NCI-H2196 treated with DMSO at 0.1 percent for 48 hours (cell line): ENCODE measurements around the gene GPR55.
A peak's percentile ranks its signal among the peaks of the same experiment; 100 is the strongest.

Source experiments
- DNase-seq: peaks from one replicate; lab custom pipeline; 2025; ENCODE audit not compliant: unreplicated experiment; lab: John Stamatoyannopoulos, UW

The GPR55 gene

DNA sequence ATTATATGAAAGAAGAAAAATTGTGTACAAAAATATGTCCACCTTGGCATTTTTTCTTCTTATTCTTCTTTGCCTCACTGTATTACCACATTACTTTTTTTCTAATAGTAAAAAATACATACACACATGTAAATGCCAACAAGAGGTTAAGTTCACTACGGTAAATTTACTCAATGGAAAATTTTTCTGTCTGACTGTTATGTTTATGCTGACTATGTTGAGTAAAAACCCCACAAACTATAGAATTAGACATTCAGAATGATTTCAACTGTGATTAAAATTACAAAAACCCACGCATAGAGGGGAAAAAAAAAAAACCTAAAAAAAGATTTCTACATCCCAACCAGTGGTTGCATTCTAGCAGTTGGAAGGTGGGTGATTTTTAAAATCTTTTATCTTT is 5.4 kb downstream of the GPR55 start:
- DNase-seq: no peak

DNA sequence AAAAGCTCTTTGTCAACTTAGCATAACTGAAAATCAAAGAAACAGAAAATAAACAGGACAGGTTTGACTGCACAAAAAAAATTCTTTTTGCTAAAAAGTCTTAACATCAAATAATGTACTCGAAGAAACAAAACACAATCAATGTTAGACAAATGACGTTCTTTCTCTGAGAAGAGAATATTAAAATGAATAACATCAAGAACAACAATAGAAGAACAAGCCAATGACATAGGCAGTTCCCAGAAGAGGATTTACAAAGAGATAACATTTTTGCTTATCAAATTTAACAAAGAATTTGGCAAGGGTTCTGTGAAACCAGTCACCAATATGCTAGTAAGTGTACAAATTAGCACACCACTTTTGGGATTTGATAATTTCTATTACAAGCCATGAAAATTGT is 5.8 kb downstream of the GPR55 start:
- no peak for DNase-seq

DNA sequence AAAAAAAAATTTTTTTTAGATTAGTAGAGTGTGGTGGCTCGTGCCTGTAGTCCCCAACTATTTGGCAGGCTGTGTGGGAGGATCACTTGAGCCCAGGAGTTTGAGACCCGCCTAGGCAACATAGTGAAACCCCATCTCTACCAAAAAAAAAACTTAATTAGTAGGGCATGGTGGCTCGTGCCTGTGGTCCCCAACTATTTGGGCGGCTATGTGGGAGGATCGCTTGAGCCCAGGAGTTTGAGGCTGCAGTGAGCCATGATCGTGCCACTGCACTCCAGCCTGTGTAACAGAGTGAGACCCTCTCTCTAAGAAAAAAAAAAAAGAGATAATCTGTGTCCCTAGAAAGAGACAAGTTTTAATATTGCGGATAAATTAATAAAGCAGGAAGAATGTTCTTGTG is 8.8 kb downstream of the GPR55 start:
- no peak for DNase-seq

DNA sequence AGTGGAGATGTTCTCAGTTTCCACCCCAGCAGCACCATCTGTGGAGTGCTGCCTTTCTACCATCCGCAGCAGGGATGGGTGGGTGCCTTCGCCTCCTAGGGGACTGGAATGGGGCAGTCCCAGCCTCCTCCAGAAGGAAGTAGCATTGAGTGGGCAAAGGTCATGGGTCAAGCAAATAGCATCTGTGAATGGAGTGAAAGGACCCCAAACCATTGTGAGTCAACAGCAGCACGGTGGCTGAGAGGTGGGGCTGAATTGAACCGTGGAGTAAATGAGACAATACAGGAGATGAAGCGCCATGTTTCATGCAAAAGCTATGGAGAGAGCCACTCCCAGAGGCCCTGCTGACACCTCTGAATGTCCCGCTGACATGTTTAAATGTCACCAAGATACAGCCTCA is 9.7 kb downstream of the GPR55 start:
- no peak for DNase-seq

DNA sequence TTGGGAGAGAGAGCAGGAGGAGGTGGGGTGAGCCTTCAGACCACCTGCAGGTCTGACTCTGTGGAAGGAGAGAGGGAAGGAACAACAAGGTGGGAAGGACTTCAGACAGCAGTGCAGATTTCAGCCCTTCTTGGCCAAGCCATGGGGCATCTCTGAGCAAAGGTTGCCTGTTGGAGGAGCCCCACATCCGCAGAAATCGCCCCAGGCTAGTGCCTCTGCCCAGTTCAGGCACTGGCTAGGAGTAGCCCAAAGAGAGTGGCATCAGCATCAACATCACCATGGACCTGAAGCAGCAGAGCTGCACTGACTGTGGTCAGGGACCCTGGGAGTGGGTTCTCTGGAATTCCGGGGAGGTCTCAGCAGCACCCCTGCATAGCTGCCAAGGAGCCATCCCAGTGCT is 10.2 kb downstream of the GPR55 start:
- DNase-seq: no peak

DNA sequence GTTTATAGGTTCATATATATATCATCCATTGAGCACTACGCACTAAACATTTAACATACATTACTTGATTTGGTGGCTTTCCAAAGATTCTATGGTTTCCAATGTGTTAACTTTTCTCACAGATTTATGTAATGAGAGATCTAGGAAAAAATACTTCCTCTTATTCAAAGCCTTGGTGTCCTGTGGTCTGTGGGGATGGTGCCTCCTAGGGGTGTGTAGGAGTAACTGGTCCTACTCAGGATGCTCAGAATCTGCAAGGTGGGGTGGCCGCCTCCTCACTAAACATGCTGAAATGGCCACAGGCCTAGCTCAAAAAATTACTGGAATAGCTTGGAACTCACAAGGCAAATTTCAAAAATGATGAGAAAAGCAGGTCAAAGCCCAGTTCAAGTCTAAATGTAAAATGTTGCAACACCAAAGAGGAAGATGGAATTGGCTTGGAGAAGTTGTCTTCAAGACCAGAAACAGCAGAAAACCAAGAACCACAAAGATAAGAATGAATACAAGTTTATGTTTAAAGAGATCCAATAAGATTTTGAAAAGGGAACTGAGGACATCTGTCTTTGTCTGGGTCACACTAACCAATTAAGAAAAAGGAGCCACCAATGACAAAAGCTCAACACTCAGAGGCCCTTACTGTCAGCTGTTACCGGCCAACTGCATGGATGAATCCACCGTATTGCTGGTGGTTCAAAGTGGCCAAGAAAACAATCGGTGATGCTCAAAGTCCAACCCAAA is 11.5 kb downstream of the GPR55 start:
- DNase-seq: no peak

DNA sequence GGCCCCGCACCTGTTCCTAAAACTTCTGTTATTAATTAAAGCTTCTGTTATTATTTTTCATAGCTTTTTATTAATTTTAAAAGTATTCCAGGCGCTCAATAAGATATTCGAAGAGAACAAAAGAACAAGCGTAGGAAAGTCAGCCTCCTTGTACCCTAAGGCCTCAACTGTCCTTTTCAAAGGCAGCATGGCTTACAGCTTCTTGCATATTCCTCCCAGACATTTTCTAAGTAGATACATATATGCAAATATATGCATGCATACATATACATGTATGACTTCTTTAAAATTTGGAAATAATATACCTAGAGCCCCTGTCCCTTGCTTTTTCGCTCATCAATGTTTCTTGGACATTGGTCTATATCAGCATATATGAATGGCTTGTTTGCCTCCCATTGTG is 12.3 kb downstream of the GPR55 start:
- DNase-seq: no peak

DNA sequence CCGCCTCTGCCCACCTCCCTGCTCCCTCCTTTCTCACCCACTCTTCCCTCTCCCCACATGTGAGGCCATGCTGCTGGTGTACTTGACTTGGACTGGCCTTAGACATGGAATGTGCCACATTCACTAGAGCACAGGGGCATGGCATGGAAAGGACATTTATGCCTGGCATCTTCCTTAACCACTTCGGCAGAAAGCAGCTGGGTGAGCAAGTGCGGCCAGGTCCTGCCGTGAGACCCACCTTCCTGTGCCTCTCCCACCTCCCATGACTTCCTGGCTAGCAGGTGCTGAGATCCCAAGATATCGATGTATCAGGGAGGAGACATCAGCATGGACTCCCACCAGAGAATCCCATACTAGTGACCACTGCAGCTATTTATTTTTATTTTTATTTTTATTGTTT is 13.0 kb downstream of the GPR55 start:
- no peak for DNase-seq

DNA sequence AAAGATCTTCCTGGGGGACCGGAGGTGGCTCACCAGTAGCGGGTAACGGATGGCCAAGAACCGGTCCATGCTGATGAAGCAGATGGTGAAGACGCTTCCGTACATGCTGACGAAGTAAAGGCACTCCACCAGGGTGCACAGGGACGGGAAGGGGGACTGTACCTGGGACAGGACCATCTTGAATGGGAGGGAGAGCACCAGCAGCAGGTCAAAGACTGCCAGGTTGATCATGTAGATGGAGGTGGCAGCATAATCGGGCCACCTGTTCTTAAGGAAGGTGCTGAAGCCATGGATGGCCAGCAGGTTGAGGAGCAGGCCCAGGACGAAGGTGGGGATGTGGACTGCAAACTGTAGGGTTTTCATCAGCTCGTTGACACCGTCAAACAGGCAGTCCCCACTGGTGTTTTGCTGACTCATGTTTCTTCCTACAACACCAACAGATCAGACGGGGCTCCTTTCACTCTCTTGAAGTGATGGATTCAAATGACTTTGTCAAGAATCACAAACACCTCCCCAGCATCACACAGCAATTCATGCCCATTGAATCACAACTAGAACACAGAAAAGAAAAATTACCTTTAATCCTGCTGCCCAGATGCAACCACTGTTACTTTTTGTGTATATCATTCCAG is 14.4 kb downstream of the GPR55 start:
- no peak for DNase-seq

DNA sequence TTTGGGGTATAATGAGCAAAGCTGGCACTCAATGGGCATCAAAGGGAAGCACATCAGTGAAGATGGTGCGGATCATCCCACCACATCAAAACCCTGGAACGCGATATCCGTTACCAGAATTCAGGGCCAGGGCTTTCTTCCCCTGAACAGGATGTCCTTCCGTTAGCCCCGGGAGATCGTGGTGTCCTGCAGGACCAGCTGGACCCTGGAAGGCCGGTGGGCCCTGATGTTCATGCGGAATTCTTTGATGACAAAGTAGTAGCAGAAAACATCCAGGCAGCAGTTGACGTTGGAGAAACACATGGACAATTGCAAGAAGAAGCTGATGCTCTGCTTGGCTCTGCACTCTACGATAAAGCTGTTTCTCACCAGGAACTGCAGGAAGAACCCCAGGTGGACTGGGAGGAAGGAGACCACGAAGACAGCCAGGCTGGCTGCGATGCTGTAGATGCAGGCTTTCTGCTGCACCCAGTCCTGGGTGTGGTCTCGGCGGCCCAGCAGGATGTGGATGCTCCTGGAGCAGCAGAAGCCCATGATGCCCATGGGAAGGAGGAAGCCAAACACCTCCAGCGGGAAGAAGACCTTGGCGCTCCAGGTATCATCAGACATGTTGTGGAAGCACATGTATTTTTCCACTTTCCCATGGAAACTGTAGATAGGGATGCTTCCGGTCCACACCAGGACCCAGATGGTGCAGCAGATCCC is 15.0 kb downstream of the GPR55 start:
- no peak for DNase-seq

DNA sequence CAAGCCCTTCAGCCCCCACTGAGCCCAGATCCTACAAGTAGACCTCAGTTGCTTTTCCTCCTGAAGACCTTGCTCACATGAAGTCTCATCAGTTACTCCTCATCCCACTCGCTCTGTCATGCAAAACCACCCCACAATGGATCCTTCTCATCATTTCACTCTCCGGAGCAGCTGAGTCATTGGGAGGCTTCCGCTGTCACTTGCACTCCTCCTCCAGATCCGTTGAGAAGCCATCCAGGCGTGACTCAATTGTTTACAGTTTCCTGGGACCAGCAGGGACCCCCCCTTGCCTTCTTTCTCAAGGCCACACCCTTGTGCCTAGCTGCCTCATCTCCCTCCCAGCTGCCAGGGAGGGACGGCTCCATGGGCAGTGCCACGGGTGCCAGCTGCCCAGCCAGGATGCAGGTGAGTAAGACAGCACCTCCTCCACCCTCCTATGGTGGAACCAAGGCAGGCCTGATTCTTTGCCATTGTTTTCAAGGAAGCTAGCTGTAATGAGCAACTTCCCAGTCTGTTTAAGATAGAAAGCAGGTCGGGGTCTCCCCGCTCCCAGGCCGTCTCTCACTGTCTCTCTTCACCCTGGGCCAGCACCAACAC is 16.3 kb downstream of the GPR55 start:
- DNase-seq: peak; percentile 31

DNA sequence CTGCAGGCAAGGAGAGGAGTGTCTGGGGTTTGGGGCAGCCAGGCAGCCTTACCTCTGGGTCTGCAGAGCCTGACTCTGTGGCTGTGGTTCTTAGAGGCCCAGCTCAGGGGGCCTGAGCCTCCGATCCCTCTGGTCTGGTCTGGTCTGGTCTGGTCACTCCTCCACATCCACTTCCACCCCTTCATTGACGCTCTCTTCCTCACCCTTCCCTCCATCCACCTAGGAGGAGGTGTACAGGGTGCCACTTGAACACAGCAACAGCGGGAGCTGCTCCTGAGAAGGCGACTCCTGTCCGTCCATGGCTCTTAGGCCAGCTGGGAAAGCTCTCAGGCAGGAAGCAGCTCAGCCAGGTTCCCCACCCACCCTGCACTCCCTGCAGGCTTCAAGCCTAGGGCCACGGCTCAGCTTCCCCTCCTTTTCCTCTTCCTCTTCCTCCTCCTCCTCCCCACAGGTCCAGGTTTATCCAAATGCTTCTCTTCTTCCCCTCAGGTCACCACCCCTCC is 16.9 kb downstream of the GPR55 start:
- no peak for DNase-seq

DNA sequence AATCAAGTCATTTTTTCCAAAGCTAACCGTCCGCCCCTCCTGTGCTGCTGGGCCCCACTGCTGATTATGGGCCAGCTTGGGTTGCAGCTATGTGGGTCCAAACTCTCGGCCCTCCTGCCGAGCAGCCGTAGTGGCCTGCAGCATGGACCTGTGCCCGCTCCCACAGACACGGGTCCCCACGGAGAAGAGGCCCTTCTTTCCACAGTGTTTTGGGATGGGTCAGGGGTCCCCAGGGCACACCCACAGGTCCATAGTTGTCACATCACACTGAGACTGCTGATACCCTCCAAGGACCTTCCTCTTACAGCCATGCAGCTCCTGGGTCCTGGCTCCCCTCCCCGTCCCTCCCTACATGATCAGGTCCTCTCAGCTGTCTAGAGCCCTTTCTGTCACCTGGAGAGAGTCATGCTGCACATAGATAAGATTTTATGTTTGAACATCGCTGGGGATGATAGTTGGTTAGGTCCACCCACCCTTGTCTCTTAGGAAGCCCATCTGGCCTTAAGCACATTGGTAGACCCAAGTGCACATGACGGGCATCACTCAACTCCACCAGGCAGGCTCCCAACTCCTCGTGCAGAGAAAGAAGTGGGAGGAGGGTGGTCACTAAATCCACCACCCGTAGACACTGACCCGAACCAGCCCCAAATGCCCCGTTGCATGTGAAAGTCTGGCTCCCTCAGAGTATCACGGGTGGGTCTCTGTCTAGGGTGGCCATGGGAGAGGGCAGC is 17.5 kb downstream of the GPR55 start:
- DNase-seq: no peak

DNA sequence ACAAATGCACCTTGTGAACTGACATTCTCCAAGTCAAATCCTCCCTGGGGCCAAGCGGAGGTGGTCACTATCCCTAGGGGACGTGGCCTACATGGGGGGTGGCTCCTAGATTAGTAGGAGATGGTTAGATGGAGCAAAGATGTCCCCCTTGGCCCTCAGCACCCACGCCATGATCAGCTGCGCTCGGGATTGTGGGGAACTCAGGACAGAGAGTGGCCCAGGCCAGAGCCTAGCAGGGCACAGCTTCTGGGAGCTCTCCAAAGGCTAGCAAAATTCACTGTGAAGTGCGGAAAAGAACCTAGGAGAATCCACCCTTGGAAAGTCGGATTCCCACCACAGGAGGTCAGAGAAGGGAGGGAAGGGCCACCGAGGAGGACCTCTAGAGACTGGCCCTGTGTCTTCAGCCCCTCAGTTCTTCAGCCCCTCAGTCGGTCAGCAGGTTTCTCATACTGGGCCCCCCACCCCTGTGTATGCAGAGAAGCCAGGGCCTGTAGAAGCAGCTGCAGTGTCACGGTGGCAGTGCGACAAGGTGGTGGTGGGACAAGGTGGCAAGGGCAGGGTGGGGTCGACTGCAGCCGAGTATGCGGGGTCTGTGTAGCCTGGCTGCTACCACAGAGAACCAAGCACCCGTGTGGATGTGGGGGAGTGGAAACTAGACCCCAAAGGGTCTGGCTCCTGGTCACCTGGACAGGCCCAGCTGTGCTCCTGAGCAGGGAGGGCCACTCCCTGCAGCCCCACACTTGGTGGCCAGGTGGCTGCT is 18.4 kb downstream of the GPR55 start:
- no peak for DNase-seq

DNA sequence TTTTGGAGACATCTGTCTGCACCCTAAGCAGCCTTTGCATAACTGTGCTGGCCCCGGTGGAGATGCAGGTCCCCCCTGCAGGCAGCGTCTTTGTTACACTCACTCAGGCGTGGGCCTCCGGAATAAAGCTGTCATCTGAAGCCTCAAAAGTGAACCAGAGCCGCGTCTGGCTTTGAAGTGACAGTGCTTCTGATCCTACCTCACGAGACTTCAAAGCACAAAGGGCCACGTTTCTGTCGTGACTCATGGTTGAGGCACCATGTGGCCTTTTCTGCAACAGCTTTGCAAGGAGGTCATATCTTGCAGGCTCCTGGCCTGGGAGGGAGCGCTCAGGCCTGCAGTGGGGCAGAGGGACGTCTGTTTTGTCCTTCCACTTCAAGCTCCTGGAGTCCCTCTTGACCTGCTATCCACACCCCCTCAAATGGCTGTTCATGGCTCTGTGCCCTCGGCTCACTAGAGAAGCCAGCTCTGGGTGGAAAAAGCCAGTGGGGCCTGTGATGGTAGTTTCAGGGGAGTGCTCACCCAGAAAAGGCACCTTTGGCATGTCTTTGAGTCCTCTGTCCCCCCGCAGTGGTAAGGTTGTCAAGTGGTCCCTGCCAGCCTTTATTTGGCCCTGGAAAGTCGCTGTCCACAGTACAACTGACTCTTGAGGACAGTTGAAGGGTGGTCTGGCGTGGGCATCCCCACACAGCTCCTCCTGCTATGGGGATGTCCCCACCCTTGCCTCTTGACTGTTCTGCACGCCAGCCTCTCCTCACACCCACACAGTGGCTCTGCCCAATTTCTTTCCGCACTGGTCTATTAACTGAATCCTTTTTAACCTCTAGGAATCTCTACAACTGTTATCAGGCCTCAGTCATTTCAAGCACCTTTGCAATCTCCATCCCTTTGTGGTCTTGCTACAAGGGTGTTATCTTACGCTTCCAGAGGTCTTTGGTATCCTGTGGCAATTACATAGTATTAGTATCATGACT is 19.3 kb downstream of the GPR55 start:
- DNase-seq: no peak

DNA sequence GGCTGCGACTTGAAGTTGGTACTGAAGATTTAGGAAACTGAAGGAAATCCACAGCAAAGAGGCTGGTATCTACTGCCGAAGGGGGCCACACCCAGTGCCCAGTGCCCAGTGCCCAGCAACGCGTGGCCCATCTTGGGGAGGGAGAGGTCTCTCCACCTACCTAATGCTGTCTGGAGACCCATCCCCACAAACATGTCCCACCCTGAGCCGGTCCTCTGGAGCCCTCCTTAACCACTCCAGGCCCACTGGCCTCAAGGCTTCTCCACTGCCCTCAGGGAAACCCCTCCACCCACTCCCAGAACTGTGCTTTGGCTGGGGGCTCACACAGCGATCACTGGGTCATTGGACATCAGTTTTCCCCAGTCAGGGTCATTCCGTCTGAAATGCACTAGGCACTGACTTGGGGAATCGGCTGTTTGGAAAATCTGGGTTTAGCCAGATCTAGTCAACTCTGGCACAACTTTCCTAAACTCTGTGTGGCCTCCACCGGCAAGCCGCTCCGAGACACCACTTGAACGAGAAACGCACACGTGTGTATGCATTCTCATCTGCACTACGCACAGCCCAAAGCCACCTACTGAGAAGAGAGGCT is 20.1 kb downstream of the GPR55 start:
- DNase-seq: no peak

DNA sequence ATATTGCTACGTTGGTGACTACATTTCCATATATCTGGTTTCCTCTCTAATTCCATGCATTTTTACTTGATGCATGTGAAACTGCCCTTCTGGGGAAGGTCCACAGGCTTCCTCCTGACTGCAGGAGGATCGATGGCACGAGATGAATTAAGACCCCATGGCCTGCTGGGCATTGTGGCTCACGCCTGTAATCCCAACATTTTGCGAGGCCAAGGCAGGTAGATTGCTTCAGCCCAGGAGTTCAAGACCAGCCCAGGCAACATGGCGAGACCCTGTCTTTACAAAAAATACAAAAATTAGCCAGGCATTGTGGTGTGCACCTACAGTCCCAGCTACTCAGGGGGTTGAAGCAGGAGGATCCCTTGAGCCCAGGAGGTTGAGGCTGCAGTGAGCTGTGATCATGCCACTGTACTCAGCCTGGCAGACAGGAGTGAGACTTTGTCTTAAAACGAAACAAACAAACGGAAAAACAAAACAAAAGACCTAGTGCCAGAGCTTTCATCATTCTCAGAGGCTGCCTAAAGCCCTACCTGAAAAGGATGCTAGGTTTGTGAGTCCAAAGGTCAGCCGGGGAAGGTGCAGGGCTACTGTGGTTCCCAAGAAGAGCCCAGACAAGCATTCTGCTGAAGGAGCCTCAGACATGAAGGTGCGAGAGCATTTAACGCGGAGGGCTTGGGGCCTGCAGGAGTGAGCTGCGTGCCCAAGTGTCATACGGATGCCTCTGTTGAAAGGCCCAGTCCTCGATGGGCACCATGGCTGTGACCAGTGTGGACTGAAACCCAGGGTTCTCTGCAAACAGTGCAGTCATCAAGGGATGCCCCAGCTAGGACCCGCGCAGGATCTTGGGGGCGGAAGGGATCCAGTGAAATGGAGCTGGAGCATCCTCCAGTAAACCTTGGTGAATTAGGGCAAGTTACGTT is 21.6 kb downstream of the GPR55 start:
- no peak for DNase-seq
